Measurements from ENCODE around the gene PIN1.

GRCh38 chr19:9862938-9863337 is 27.8 kb downstream of the PIN1 start:
- TF ChIP-seq CTCF (IDR thresholded peaks at IDR 0.05) (no peak), ZFX (IDR thresholded peaks at IDR 0.05; ENCODE audit: borderline replicate concordance) (no peak)

Data from 22Rv1 (cell line).